ENCODE results near the gene CERKL.

The CERKL gene

GRCh38 chr2:181581534-181581933, 75.4 kb downstream of the CERKL start:
- H3K9me3 Mint-ChIP-seq: no peaks in the 10 kb centered on the region
- H3K27ac Mint-ChIP-seq: no peak overlapping the region
- peaks cover 29% of the 10 kb centered on the region for H3K27me3 Mint-ChIP-seq
- H3K4me1 Mint-ChIP-seq: peaks cover 10% of the 10 kb centered on the region
- H3K4me3 Mint-ChIP-seq: no peak overlapping the region
- no peaks in the 10 kb centered on the region for H3K36me3 Mint-ChIP-seq
- ATAC-seq: no peak

DNA sequence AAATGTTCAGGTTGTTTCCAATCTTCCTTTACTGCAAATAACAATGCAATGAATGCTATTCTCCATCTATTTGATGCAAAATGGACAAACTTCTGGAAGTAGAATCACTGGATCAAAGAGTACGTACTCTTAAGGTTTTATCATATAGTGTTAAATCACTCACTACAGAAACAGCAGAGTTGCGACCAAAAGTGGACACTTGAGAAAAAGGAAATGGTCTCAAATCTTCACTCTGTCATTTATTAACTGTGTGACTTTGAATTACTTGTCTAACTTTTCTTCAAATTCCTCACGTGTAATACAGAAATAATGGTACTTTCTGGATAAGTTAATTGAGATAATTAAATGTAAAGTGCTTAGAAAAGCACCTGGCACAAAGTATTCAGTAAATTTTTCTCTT, 78.1 kb downstream of the CERKL start:
- H3K9me3 Mint-ChIP-seq: no peaks in the 10 kb centered on the region
- no peak overlapping the region for H3K4me3 Mint-ChIP-seq
- H3K27ac Mint-ChIP-seq: no peak overlapping the region
- H3K4me1 Mint-ChIP-seq: no peaks in the 10 kb centered on the region
- no peak for ATAC-seq
- H3K27me3 Mint-ChIP-seq: peaks cover 17% of the 10 kb centered on the region
- H3K36me3 Mint-ChIP-seq: no peaks in the 10 kb centered on the region

DNA sequence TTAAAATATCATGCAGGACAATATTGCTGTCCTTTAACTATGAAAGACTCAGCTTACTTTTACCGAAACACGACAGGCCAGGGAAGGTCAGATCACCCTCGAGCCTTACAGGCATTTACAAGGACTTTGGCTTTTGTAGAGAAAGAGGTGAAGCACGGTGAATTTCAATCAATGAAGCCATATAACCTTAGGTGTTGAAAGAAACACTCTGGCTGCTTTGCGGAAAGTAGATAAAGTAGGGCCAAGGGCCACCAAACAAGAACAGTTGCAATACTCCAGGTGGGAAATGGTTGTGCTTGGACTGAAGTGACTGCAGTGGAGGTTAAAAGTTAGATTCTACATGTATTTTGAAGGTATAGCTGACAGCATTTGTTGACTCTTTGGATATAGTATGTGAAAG, 80.5 kb downstream of the CERKL start:
- Mint-ChIP-seq H3K36me3 (no peaks in the 10 kb centered on the region), H3K27me3 (peaks cover 13% of the 10 kb centered on the region), H3K4me1 (no peaks in the 10 kb centered on the region), H3K4me3 (no peak overlapping the region), H3K27ac (no peak overlapping the region), H3K9me3 (no peaks in the 10 kb centered on the region)
- ATAC-seq: no peak

DNA sequence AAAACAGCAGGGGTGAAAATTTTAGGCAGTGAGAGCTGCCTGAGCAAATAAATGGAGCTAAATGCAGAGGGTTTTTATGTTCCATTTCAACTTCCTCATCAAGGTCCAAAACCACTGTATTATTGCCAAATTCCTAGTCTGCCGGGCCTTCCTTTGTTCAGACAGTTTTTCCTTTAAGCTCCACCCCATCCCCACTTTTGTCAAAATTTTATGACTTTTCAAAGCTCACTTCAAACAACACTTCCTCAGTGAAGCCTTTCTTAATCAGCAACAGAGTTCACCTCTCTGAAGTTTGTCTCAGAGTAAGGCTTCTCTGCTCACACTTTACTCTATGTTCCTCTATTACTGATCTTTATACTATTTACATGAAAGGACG, 81.3 kb downstream of the CERKL start:
- no peak overlapping the region for H3K27ac Mint-ChIP-seq
- peaks cover 13% of the 10 kb centered on the region for H3K27me3 Mint-ChIP-seq
- no peaks in the 10 kb centered on the region for H3K36me3 Mint-ChIP-seq
- H3K4me3 Mint-ChIP-seq: no peak overlapping the region
- ATAC-seq: no peak
- no peaks in the 10 kb centered on the region for H3K9me3 Mint-ChIP-seq
- no peaks in the 10 kb centered on the region for H3K4me1 Mint-ChIP-seq

DNA sequence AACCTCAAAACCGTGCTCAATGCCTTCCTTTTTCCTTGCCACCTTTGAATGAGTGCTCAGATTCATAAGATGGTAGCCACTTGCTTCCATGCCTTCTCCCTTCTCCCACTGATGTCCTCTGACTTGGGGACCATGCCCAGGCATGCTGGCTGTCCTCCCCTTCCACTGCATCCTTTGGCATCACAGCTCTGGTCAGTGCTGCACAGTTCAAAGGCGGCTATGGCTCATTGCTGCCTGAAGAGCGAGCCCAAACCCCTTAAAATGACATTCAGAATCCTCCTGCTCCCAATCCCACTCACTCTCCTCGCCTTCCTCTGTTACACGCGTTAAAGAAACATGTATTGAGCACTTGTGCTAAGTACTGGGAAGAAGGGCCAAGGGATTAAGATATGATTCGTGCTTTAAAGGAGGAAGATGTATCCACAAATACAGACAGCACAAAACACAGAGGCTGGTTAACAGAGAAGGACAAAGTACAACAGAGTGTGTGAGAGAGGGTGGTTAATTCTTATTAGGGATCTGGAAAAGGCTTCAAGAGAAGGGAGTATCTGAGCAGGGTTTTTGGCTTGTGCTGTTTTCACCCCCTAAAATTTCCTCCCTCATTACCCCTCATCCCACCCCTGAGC, 81.8 kb downstream of the CERKL start:
- Mint-ChIP-seq H3K27me3 (peaks cover 13% of the 10 kb centered on the region), H3K9me3 (no peaks in the 10 kb centered on the region), H3K27ac (no peak overlapping the region), H3K4me1 (no peaks in the 10 kb centered on the region), H3K4me3 (no peak overlapping the region), H3K36me3 (no peaks in the 10 kb centered on the region)
- ATAC-seq: no peak

DNA sequence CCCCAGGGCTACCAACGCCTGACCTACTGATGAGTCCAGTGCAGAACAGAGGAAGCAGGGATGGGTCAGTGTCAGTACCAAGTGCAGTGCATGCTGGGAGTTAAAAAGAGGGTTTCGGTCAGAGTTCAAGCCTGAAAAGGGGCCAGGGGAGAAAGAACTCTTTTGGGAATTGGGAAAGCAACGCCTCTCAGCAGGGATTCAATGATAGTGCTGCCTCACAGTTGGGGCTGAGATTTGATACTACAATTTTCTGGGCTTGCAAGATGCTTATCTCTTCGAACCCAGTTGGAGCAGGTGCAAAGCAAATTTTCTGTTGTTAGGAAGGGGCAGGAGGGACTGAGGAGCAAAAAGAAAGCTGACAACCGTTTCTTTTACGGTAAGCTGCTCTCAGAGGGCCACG, 82.6 kb downstream of the CERKL start:
- H3K36me3 Mint-ChIP-seq: no peaks in the 10 kb centered on the region

GRCh38 chr2:181573140-181573736, 83.7 kb downstream of the CERKL start:
- Mint-ChIP-seq H3K27ac (no peak overlapping the region), H3K36me3 (no peaks in the 10 kb centered on the region), H3K4me1 (no peaks in the 10 kb centered on the region), H3K27me3 (peaks cover 13% of the 10 kb centered on the region), H3K4me3 (no peak overlapping the region), H3K9me3 (no peaks in the 10 kb centered on the region)
- no peak for ATAC-seq

More for the DNA sequence above, 82.6 kb downstream of the CERKL start:
- H3K4me3 Mint-ChIP-seq: no peak overlapping the region
- H3K27ac Mint-ChIP-seq: no peak overlapping the region
- H3K9me3 Mint-ChIP-seq: no peaks in the 10 kb centered on the region
- H3K4me1 Mint-ChIP-seq: no peaks in the 10 kb centered on the region
- ATAC-seq: no peak
- H3K27me3 Mint-ChIP-seq: peaks cover 13% of the 10 kb centered on the region

- no peak for ATAC-seq
- Mint-ChIP-seq H3K4me1 (no peaks in the 10 kb centered on the region), H3K27ac (no peak overlapping the region), H3K4me3 (no peak overlapping the region), H3K27me3 (peaks cover 13% of the 10 kb centered on the region), H3K9me3 (no peaks in the 10 kb centered on the region), H3K36me3 (no peaks in the 10 kb centered on the region)
These were observed 85.9 kb downstream of the CERKL start for GRCh38 chr2:181570833-181571661.

DNA sequence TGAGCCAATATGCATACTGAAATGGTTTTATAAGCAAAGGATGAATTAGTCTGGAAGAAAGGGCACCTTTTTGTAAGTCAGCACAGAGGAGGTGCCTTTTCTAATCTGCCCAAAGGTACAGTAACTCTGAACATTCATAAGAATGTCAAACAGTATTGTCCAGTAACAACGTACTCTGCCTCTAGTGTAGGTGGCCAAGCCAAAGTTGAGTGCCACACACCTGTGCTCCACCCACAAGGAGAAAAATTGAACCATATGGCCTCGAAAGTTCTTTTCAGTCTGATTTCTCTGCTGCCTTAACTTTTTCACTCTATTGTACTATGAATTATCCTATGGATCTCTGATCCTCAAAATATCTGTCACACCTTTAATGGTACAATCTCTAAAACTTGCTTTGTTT, 86.8 kb downstream of the CERKL start:
- no peak for ATAC-seq
- H3K4me3 Mint-ChIP-seq: no peak overlapping the region
- peaks cover 13% of the 10 kb centered on the region for H3K27me3 Mint-ChIP-seq
- H3K36me3 Mint-ChIP-seq: no peaks in the 10 kb centered on the region
- H3K27ac Mint-ChIP-seq: no peak overlapping the region
- no peaks in the 10 kb centered on the region for H3K9me3 Mint-ChIP-seq
- no peaks in the 10 kb centered on the region for H3K4me1 Mint-ChIP-seq

- Mint-ChIP-seq H3K36me3 (no peaks in the 10 kb centered on the region), H3K9me3 (no peaks in the 10 kb centered on the region), H3K27ac (no peak overlapping the region), H3K27me3 (peaks cover under 1% of the 10 kb centered on the region), H3K4me3 (no peak overlapping the region), H3K4me1 (no peaks in the 10 kb centered on the region)
- no peak for ATAC-seq
These were observed 90.4 kb downstream of the CERKL start for GRCh38 chr2:181566334-181567032.

DNA sequence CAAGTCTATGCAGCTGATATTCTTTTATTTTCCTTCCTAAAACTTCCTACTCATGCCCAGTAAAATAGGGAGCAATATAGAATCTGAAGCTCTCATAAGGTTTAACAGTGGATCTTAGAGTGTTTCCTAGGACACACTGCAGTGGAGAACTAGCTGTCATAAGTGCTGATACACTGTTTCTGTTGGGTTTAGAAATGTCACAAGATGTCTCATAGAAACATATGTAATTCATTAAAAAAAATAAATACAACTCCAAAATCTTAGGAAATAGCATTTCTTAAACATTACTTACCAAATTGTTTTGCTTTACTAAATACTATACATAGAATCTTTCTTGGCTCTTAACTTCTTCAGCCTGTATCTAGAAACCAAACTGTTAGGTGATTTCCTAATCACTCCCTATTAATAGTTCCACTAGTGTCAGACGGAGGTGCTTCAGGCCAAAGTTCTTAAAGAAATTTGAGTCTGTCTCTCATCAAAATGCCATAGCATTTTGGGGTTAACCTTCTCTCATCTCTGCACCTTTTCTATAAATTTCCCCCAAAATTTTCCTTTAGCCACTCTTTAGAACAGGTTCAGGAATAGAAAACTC, 93.7 kb downstream of the CERKL start:
- H3K27me3 Mint-ChIP-seq: no peaks in the 10 kb centered on the region
- H3K36me3 Mint-ChIP-seq: no peaks in the 10 kb centered on the region
- H3K4me3 Mint-ChIP-seq: no peak overlapping the region
- H3K27ac Mint-ChIP-seq: no peak overlapping the region
- H3K4me1 Mint-ChIP-seq: no peaks in the 10 kb centered on the region
- ATAC-seq: no peak
- H3K9me3 Mint-ChIP-seq: no peaks in the 10 kb centered on the region

- no peaks in the 10 kb centered on the region for H3K4me1 Mint-ChIP-seq
- no peaks in the 10 kb centered on the region for H3K9me3 Mint-ChIP-seq
- ATAC-seq: no peak
- H3K27ac Mint-ChIP-seq: no peak overlapping the region
- H3K4me3 Mint-ChIP-seq: no peak overlapping the region
- no peaks in the 10 kb centered on the region for H3K27me3 Mint-ChIP-seq
- H3K36me3 Mint-ChIP-seq: no peaks in the 10 kb centered on the region
These were observed 98.5 kb downstream of the CERKL start for GRCh38 chr2:181558371-181558770.

- Mint-ChIP-seq H3K36me3 (no peaks in the 10 kb centered on the region), H3K4me3 (no peak overlapping the region), H3K4me1 (no peaks in the 10 kb centered on the region), H3K27me3 (no peaks in the 10 kb centered on the region), H3K27ac (no peak overlapping the region), H3K9me3 (no peaks in the 10 kb centered on the region)
- ATAC-seq: no peak
These were observed 102.7 kb downstream of the CERKL start for GRCh38 chr2:181554061-181554830.

GRCh38 chr2:181553244-181553643, 103.7 kb downstream of the CERKL start:
- no peak overlapping the region for H3K27ac Mint-ChIP-seq
- H3K9me3 Mint-ChIP-seq: no peaks in the 10 kb centered on the region
- no peaks in the 10 kb centered on the region for H3K27me3 Mint-ChIP-seq
- no peak overlapping the region for H3K4me3 Mint-ChIP-seq
- ATAC-seq: no peak
- H3K4me1 Mint-ChIP-seq: no peaks in the 10 kb centered on the region
- no peaks in the 10 kb centered on the region for H3K36me3 Mint-ChIP-seq

Measured in stimulated activated memory B cell treated with anti-CD40 and anti-IgM and Interleukin-4, amounts not matched to agents 10 μg/mL and 1 μg/mL and 100 μg/mL, for 72 hours (primary cell).